CD14-positive monocyte (primary cell): ENCODE data around the gene CCDC141. TPM values are rescaled to one million over a fixed set of nuclear protein-coding genes. Genes with fewer than 3 reads are reported as not detected.

Experiments
- DNase-seq, 3 donors: peaks; one replicate each; pipeline ENCODE4 v3.0.0-alpha.2; 2011 to 2022
- H2AFZ ChIP-seq: 2 replicates; pipeline ENCODE4 v1.6.0; 2012; ENCODE audit warnings: mild to moderate bottlenecking, low read depth, low read length, inconsistent platforms; ENCODE audit not compliant: insufficient read depth, poor library complexity, severe bottlenecking
- H3K27ac ChIP-seq, 2 donors: 1 replicate in 1 of 2; 2 replicates in 1 of 2; pipeline ENCODE4 v1.5.1; 2012 to 2013; ENCODE audit warnings: low read length in 2 of 2, control low read depth in 1 of 2, inconsistent platforms in 1 of 2, low read depth in 1 of 2, mild to moderate bottlenecking in 1 of 2
- H3K27me3 ChIP-seq, 2 donors: one replicate each; pipeline versions ENCODE4 v1.6.0 to v1.6.1; 2011 to 2013; ENCODE audit warnings: low read length in 2 of 2; ENCODE audit not compliant: control insufficient read depth in 2 of 2, insufficient read depth in 2 of 2
- H3K36me3 ChIP-seq, 2 donors: replicated peaks in 1 of 2; 1 replicate in 1 of 2; 2 replicates in 1 of 2; pipeline versions ENCODE4 v1.5.1 to v1.6.1; 2012 to 2013; ENCODE audit warnings: low read length in 2 of 2, control low read depth in 1 of 2, inconsistent platforms in 1 of 2, mild to moderate bottlenecking in 1 of 2; ENCODE audit not compliant: insufficient read depth in 2 of 2, control insufficient read depth in 1 of 2
- H3K4me1 ChIP-seq, 2 donors: 1 replicate in 1 of 2; 2 replicates in 1 of 2; pipeline versions ENCODE4 v1.5.1 to v1.6.1; 2012 to 2013; ENCODE audit warnings: low read length in 2 of 2, control low read depth in 1 of 2, inconsistent platforms in 1 of 2, mild to moderate bottlenecking in 1 of 2, moderate library complexity in 1 of 2; ENCODE audit not compliant: insufficient read depth in 2 of 2, control insufficient read depth in 1 of 2
- H3K4me2 ChIP-seq: replicated peaks from 2 replicates; pipeline ENCODE3; 2012; ENCODE audit warnings: low read length, moderate library complexity, mild to moderate bottlenecking; ENCODE audit not compliant: poor library complexity, severe bottlenecking; ENCODE audit errors: extremely low read depth
- H3K4me3 ChIP-seq, 3 experiments: fragments of 200-600 bp in 1 of 3; sonication (generic) in 1 of 3; replicated peaks in 1 of 3; 1 replicate in 2 of 3; 2 replicates in 1 of 3; pipeline ENCODE4 v1.5.1; 2011 to 2013; ENCODE audit warnings: low read length in 3 of 3, mild to moderate bottlenecking in 3 of 3, control low read depth in 2 of 3, low read depth in 2 of 3, inconsistent platforms in 1 of 3, moderate library complexity in 1 of 3
- H3K79me2 ChIP-seq: 2 replicates; pipeline ENCODE4 v1.6.0; 2012; ENCODE audit warnings: mild to moderate bottlenecking, control low read depth, inconsistent platforms, low read length, moderate library complexity; ENCODE audit not compliant: insufficient read depth
- H3K9ac ChIP-seq: 2 replicates; pipeline ENCODE4 v1.6.0; 2017; ENCODE audit warnings: low read length, mild to moderate bottlenecking; ENCODE audit not compliant: insufficient read depth, poor library complexity, severe bottlenecking
- H3K9me3 ChIP-seq, 2 donors: replicated peaks in 1 of 2; 1 replicate in 1 of 2; 2 replicates in 1 of 2; pipeline versions ENCODE4 v1.5.1 to v1.6.1; 2012 to 2013; ENCODE audit warnings: low read length in 2 of 2, control low read depth in 1 of 2; ENCODE audit not compliant: control insufficient read depth in 1 of 2, insufficient read depth in 1 of 2
- H4K20me1 ChIP-seq: 2 replicates; pipeline ENCODE4 v1.6.0; 2012; ENCODE audit warnings: mild to moderate bottlenecking, low read length, control low read depth, moderate library complexity; ENCODE audit not compliant: insufficient read depth
- H3K27ac Mint-ChIP-seq, 7 donors: one replicate each; pipeline ENCODE4 v1.8.0; 2020; ENCODE audit warnings: mild to moderate bottlenecking in 7 of 7, mixed read lengths in 7 of 7, moderate library complexity in 6 of 7, inconsistent platforms in 2 of 7
- H3K27me3 Mint-ChIP-seq, 3 donors: one replicate each; pipeline ENCODE4 v1.8.0; 2021 to 2022; ENCODE audit warnings: low read depth in 3 of 3, mild to moderate bottlenecking in 3 of 3, mixed read lengths in 3 of 3, moderate library complexity in 3 of 3, inconsistent platforms in 1 of 3
- H3K36me3 Mint-ChIP-seq, 2 donors: one replicate each; pipeline ENCODE4 v1.8.0; 2020; ENCODE audit warnings: mixed read lengths in 2 of 2, inconsistent platforms in 1 of 2, mild to moderate bottlenecking in 1 of 2
- H3K4me1 Mint-ChIP-seq: one replicate; pipeline ENCODE4 v1.8.0; 2020; ENCODE audit warnings: mild to moderate bottlenecking, mixed read lengths
- H3K4me3 Mint-ChIP-seq, 2 donors: one replicate each; pipeline ENCODE4 v1.8.0; 2020; ENCODE audit warnings: mild to moderate bottlenecking in 2 of 2, mixed read lengths in 2 of 2, moderate library complexity in 1 of 2
- H3K9me3 Mint-ChIP-seq, 7 donors: one replicate each; pipeline ENCODE4 v1.8.0; 2020 to 2022; ENCODE audit warnings: mixed read lengths in 7 of 7, mild to moderate bottlenecking in 6 of 7, moderate library complexity in 6 of 7, inconsistent platforms in 2 of 7
- CTCF ChIP-seq: fragments of 200-600 bp; IDR thresholded peaks from one replicate; pipeline ENCODE4 v1.8.0; 2022; ENCODE audit warnings: antibody characterized with exemption, mild to moderate bottlenecking
- WGBS: methylation state at CpG from one replicate; pipeline ENCODE4 v1.1.5; 2013; ENCODE audit warnings: missing lambda C conversion rate; ENCODE audit not compliant: insufficient coverage; 5-methylcytosine and 5-hydroxymethylcytosine counted together
- intact Hi-C, 2 donors: fragments of 100-400 bp; cut with micrococcal nuclease; formaldehyde crosslinking; loops; one replicate each; pipeline versions ENCODE4 v1.15.0 to v1.15.1; 2023
- polyA plus RNA-seq, 3 donors: library from polyadenylated mRNA; depleted of rRNA in 1 of 3; unstranded in 2 of 3; stranded (reverse) in 1 of 3; fragments of 300-500 nt in 2 of 3; fragments of >200 nt in 1 of 3; fragmentation: Illumina TruSeq in 2 of 3; gene quantifications; 1 replicate in 2 of 3; 2 replicates in 1 of 3; pipeline ENCODE4 v1.2.3, GENCODE V29; 2012 to 2021

CCDC141 gene
- polyA plus RNA-seq, 3 donors, result not detected

GRCh38 chr2:178787934-178788333 is 262.0 kb downstream of the CCDC141 start:
- intact Hi-C loops, result no loop called here
- H3K27me3 ChIP-seq, result no peaks in the 10 kb centered on the region
- H4K20me1 ChIP-seq, result no peaks in the 10 kb centered on the region
- H3K79me2 ChIP-seq, result no peaks in the 10 kb centered on the region
- H3K9me3 ChIP-seq, result no peaks in the 10 kb centered on the region
- DNase-seq, result no peak
- no peak overlapping the region for H3K9ac ChIP-seq
- H3K4me1 ChIP-seq, result no peaks in the 10 kb centered on the region
- no peak overlapping the region for H2AFZ ChIP-seq
- no peak overlapping the region for H3K4me2 ChIP-seq
- H3K36me3 Mint-ChIP-seq, result no peaks in the 10 kb centered on the region
- H3K4me3 ChIP-seq, result no peak overlapping the region
- H3K9me3 Mint-ChIP-seq, result no peaks in the 10 kb centered on the region
- no peak overlapping the region for H3K4me3 Mint-ChIP-seq
- no peak overlapping the region for H3K27ac Mint-ChIP-seq
- no peak for TF ChIP-seq CTCF
- no peak overlapping the region for H3K27ac ChIP-seq
- H3K4me1 Mint-ChIP-seq, result no peaks in the 10 kb centered on the region
- H3K36me3 ChIP-seq, result no peaks in the 10 kb centered on the region
- WGBS, result no CpG with 5 or more reads among the region's 5 CpGs
- H3K27me3 Mint-ChIP-seq, result no peaks in the 10 kb centered on the region

GRCh38 chr2:178787155-178787554 is 262.8 kb downstream of the CCDC141 start:
- no peak for TF ChIP-seq CTCF
- Histone ChIP-seq H2AFZ (no peak overlapping the region), H3K9ac (no peak overlapping the region), H3K4me2 (no peak overlapping the region), H3K27me3 (no peaks in the 10 kb centered on the region), H4K20me1 (no peaks in the 10 kb centered on the region), H3K27ac (no peak overlapping the region), H3K4me1 (no peaks in the 10 kb centered on the region), H3K79me2 (no peaks in the 10 kb centered on the region), H3K4me3 (no peak overlapping the region), H3K9me3 (no peaks in the 10 kb centered on the region), H3K36me3 (no peaks in the 10 kb centered on the region)
- Mint-ChIP-seq H3K4me3 (no peak overlapping the region), H3K9me3 (no peaks in the 10 kb centered on the region), H3K27me3 (no peaks in the 10 kb centered on the region), H3K27ac (no peak overlapping the region), H3K36me3 (no peaks in the 10 kb centered on the region), H3K4me1 (no peaks in the 10 kb centered on the region)
- WGBS, result no CpG with 5 or more reads among the region's 2 CpGs
- DNase-seq, result no peak
- intact Hi-C loops, result no loop called here
